Activated naive CD8-positive, alpha-beta T cell treated with anti-CD3 and anti-CD28 coated beads, Interleukin-2, amount 10 ng/mL, durations not matched to agents 7 days and 5 days (primary cell): ENCODE data around the gene MARCHF6. TPM values are rescaled to one million over a fixed set of nuclear protein-coding genes. Genes with fewer than 3 reads are reported as not detected.
"Not testable (repeated sequence)": the region's sequence is repeated elsewhere in the genome, so short reads cannot be mapped to it uniquely, and the experiment has no call there.

ENCODE experiments used
- ATAC-seq: fragments of 150-1000 bp; cut with Tn5 transposase; one replicate; pipeline ENCODE4 v1.10.0; 2021; ENCODE audit warnings: low read depth, moderate library complexity
- POLR2A ChIA-PET: fragments of 350-600 bp; sonication (Branson Sonifier 250); formaldehyde crosslinking; loops from one replicate; lab custom pipeline; 2021; ENCODE audit warnings: antibody characterized with exemption; lab: Charles Lee
- DNase-seq: peaks from one replicate; pipeline ENCODE4 v3.0.0; 2021
- H3K27ac Mint-ChIP-seq: one replicate; pipeline ENCODE4 v1.8.0; 2022; ENCODE audit warnings: mild to moderate bottlenecking, mixed read lengths
- H3K27me3 Mint-ChIP-seq: one replicate; pipeline ENCODE4 v1.8.0; 2022; ENCODE audit warnings: mild to moderate bottlenecking, moderate library complexity, mixed read lengths
- H3K36me3 Mint-ChIP-seq: one replicate; pipeline ENCODE4 v1.8.0; 2021; ENCODE audit warnings: mild to moderate bottlenecking, mixed read lengths
- H3K4me1 Mint-ChIP-seq: one replicate; pipeline ENCODE4 v1.8.0; 2021; ENCODE audit warnings: mixed read lengths
- H3K4me3 Mint-ChIP-seq: one replicate; pipeline ENCODE4 v1.8.0; 2022; ENCODE audit warnings: mild to moderate bottlenecking, moderate library complexity, mixed read lengths
- H3K9me3 Mint-ChIP-seq: one replicate; pipeline ENCODE4 v1.8.0; 2021; ENCODE audit warnings: mixed read lengths
- total RNA-seq, 2 experiments: library from RNA; stranded (reverse); gene quantifications; one replicate each; pipeline ENCODE4 v1.2.3, GENCODE V29; 2021

MARCHF6 gene
- total RNA-seq, 2 experiments from 2014 or later = 127 to 135 TPM

- Mint-ChIP-seq H3K27ac (no peak overlapping the region), H3K4me3 (no peak overlapping the region)
Measured at GRCh38 chr5:10387690-10388089, 34.2 kb downstream of the MARCHF6 start.

GRCh38 chr5:10391130-10391529 lies 37.6 kb downstream of the MARCHF6 start:
- Mint-ChIP-seq H3K4me3 (no peak overlapping the region), H3K4me1 (no peaks in the 10 kb centered on the region), H3K27ac (peak overlapping the region; percentile 38), H3K36me3 (peaks cover 28% of the 10 kb centered on the region), H3K9me3 (no peaks in the 10 kb centered on the region), H3K27me3 (no peaks in the 10 kb centered on the region)
- no peak for DNase-seq
- POLR2A ChIA-PET = no interaction called here
- no peak for ATAC-seq

More at GRCh38 chr5:10387690-10388089, 34.2 kb downstream of the MARCHF6 start:
- Mint-ChIP-seq H3K27me3 (no peaks in the 10 kb centered on the region), H3K4me1 (no peaks in the 10 kb centered on the region), H3K9me3 (no peaks in the 10 kb centered on the region), H3K36me3 (peaks cover 30% of the 10 kb centered on the region)
- ATAC-seq (no peak), DNase-seq (no peak)
- POLR2A ChIA-PET = no interaction called here

- H3K4me1 Mint-ChIP-seq = not testable (repeated sequence)
Measured at GRCh38 chr5:10392567-10393328, 39.3 kb downstream of the MARCHF6 start.

GRCh38 chr5:10393491-10393890 lies 40.0 kb downstream of the MARCHF6 start:
- H3K36me3 Mint-ChIP-seq = peaks cover 34% of the 10 kb centered on the region
- no peaks in the 10 kb centered on the region for H3K9me3 Mint-ChIP-seq
- DNase-seq = no peak
- peaks cover 2% of the 10 kb centered on the region for H3K4me1 Mint-ChIP-seq
- no peak for ATAC-seq
- POLR2A ChIA-PET = no interaction called here
- H3K27me3 Mint-ChIP-seq = no peaks in the 10 kb centered on the region
- H3K27ac Mint-ChIP-seq = no peak overlapping the region
- no peak overlapping the region for H3K4me3 Mint-ChIP-seq

More at GRCh38 chr5:10392567-10393328, 39.3 kb downstream of the MARCHF6 start:
- H3K27me3 Mint-ChIP-seq, DNase-seq, H3K9me3 Mint-ChIP-seq, H3K4me3 Mint-ChIP-seq, H3K27ac Mint-ChIP-seq, POLR2A ChIA-PET, ATAC-seq: not testable (repeated sequence)
- H3K36me3 Mint-ChIP-seq = peaks cover 34% of the 10 kb centered on the region

- Mint-ChIP-seq H3K9me3 (no peaks in the 10 kb centered on the region), H3K36me3 (peaks cover 26% of the 10 kb centered on the region), H3K27ac (no peak overlapping the region), H3K27me3 (no peaks in the 10 kb centered on the region), H3K4me1 (peaks cover 11% of the 10 kb centered on the region), H3K4me3 (no peak overlapping the region)
- no peak for ATAC-seq
- POLR2A ChIA-PET = no interaction called here
- DNase-seq = no peak
Measured at GRCh38 chr5:10396552-10396951, 43.1 kb downstream of the MARCHF6 start.

GRCh38 chr5:10399839-10400238 lies 46.3 kb downstream of the MARCHF6 start:
- Mint-ChIP-seq H3K9me3 (no peaks in the 10 kb centered on the region), H3K27ac (no peak overlapping the region), H3K4me1 (peaks cover 14% of the 10 kb centered on the region), H3K4me3 (no peak overlapping the region), H3K36me3 (peaks cover 24% of the 10 kb centered on the region), H3K27me3 (no peaks in the 10 kb centered on the region)
- ATAC-seq = no peak
- no peak for DNase-seq
- POLR2A ChIA-PET = no interaction called here

- Mint-ChIP-seq H3K4me3 (no peak overlapping the region), H3K36me3 (peaks cover 23% of the 10 kb centered on the region), H3K27ac (no peak overlapping the region), H3K27me3 (no peaks in the 10 kb centered on the region), H3K4me1 (peaks cover 14% of the 10 kb centered on the region), H3K9me3 (no peaks in the 10 kb centered on the region)
- ATAC-seq = no peak
- POLR2A ChIA-PET = no interaction called here
- no peak for DNase-seq
Measured at GRCh38 chr5:10400411-10400810, 46.9 kb downstream of the MARCHF6 start.

GRCh38 chr5:10400831-10401230 lies 47.3 kb downstream of the MARCHF6 start:
- no peak for DNase-seq
- Mint-ChIP-seq H3K9me3 (no peaks in the 10 kb centered on the region), H3K27ac (no peak overlapping the region), H3K4me3 (no peak overlapping the region), H3K27me3 (no peaks in the 10 kb centered on the region), H3K4me1 (peaks cover 14% of the 10 kb centered on the region), H3K36me3 (peaks cover 21% of the 10 kb centered on the region)
- no peak for ATAC-seq
- POLR2A ChIA-PET = no interaction called here

- Mint-ChIP-seq H3K27me3 (no peaks in the 10 kb centered on the region), H3K4me1 (peaks cover 12% of the 10 kb centered on the region), H3K4me3 (no peak overlapping the region), H3K36me3 (peaks cover 20% of the 10 kb centered on the region), H3K9me3 (no peaks in the 10 kb centered on the region), H3K27ac (no peak overlapping the region)
- ATAC-seq (peak; percentile 56), DNase-seq (no peak)
- POLR2A ChIA-PET = no interaction called here
Measured at GRCh38 chr5:10401498-10401897, 48.0 kb downstream of the MARCHF6 start.

Other genes with a start within 250 kb of the MARCHF6 start
- 10 to 100 TPM; 16.9 to 17.7 TPM for gene ATPSCKMT, start 103.8 kb upstream of the MARCHF6 start, total RNA-seq
- gene CCT5, start 103.4 kb upstream of the MARCHF6 start, total RNA-seq = 100 to 1,000 TPM; 170 to 182 TPM
- 1 to 10 TPM; 2.4 to 2.8 TPM for gene CMBL, start 45.8 kb upstream of the MARCHF6 start, total RNA-seq
- gene ROPN1L, start 88.2 kb downstream of the MARCHF6 start, total RNA-seq = 1 to 10 TPM; 1.4 to 1.5 TPM
- gene ANKRD33B, start 210.4 kb downstream of the MARCHF6 start, total RNA-seq = 1 to 10 TPM; 4.4 to 4.8 TPM